Progenitor cell of endocrine pancreas (in vitro differentiated cells): ENCODE results near the gene ERCC8. TPM values are rescaled to one million over a fixed set of nuclear protein-coding genes. Genes with fewer than 3 reads are reported as not detected.

Experiments
- DNase-seq: peaks from one replicate; pipeline ENCODE4 v3.0.0; 2021; ENCODE audit warnings: low spot score; ENCODE audit not compliant: unreplicated experiment
- H3K27ac Mint-ChIP-seq: 2 replicates; pipeline ENCODE4 v1.8.0; 2021; ENCODE audit warnings: mild to moderate bottlenecking, moderate library complexity, mixed read lengths
- H3K27me3 Mint-ChIP-seq: 2 replicates; pipeline ENCODE4 v1.8.0; 2021; ENCODE audit warnings: mixed read lengths
- H3K36me3 Mint-ChIP-seq: 2 replicates; pipeline ENCODE4 v1.8.0; 2022; ENCODE audit warnings: mixed read lengths; ENCODE audit not compliant: insufficient read depth
- H3K4me1 Mint-ChIP-seq: 2 replicates; pipeline ENCODE4 v1.8.0; 2021; ENCODE audit warnings: low read depth, mixed read lengths
- H3K4me3 Mint-ChIP-seq: 2 replicates; pipeline ENCODE4 v1.8.0; 2021; ENCODE audit warnings: low read depth, mild to moderate bottlenecking, moderate library complexity, mixed read lengths
- H3K9me3 Mint-ChIP-seq: 2 replicates; pipeline ENCODE4 v1.8.0; 2021; ENCODE audit warnings: low read depth, mixed read lengths
- total RNA-seq: library from RNA; stranded (reverse); gene quantifications from 2 replicates; pipeline ENCODE4 v1.2.1, GENCODE V29; 2021
- TF ChIP-seq, protein P1 (sequence below): fragments of 200-600 bp; sonication (generic); IDR thresholded peaks from one replicate; pipeline ENCODE4 v1.5.0; 2021; ENCODE audit warnings: antibody characterized with exemption, mild to moderate bottlenecking; ENCODE audit not compliant: unreplicated experiment

ERCC8 gene
- total RNA-seq, 1 donor from 2014 or later: 18.2 TPM

DNA sequence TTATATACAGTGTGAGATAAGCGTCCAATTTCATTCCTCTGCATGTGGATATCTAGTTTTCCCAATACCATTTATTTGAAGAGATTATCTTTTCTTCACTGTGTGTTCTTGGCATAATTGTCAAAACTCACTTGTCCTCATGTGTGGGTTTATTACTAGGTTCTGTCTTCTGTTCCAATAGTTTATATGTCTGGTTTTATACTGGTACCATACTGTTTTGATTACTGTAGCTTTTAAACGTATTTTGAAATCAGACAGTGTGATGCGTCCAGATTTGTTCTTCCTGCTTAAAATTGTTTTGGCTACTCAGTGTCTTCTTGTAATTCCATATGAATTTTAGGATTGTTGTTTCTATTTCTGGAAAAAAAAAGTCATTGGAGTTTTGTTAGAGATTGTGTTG, 10.4 kb upstream of the ERCC8 start:
- Mint-ChIP-seq H3K27me3 (no peaks in the 10 kb centered on the region), H3K9me3 (peaks cover 16% of the 10 kb centered on the region), H3K36me3 (peaks cover 6% of the 10 kb centered on the region), H3K27ac (no peak overlapping the region), H3K4me1 (peaks cover 5% of the 10 kb centered on the region), H3K4me3 (no peak overlapping the region)
- DNase-seq: no peak
- TF ChIP-seq, protein P1, sequence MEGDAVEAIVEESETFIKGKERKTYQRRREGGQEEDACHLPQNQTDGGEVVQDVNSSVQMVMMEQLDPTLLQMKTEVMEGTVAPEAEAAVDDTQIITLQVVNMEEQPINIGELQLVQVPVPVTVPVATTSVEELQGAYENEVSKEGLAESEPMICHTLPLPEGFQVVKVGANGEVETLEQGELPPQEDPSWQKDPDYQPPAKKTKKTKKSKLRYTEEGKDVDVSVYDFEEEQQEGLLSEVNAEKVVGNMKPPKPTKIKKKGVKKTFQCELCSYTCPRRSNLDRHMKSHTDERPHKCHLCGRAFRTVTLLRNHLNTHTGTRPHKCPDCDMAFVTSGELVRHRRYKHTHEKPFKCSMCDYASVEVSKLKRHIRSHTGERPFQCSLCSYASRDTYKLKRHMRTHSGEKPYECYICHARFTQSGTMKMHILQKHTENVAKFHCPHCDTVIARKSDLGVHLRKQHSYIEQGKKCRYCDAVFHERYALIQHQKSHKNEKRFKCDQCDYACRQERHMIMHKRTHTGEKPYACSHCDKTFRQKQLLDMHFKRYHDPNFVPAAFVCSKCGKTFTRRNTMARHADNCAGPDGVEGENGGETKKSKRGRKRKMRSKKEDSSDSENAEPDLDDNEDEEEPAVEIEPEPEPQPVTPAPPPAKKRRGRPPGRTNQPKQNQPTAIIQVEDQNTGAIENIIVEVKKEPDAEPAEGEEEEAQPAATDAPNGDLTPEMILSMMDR: no peak

GRCh38 chr5:60948738-60949137, 3.9 kb upstream of the ERCC8 start:
- TF ChIP-seq, protein P1: no peak
- Mint-ChIP-seq H3K4me3 (no peak overlapping the region), H3K9me3 (peaks cover 7% of the 10 kb centered on the region), H3K4me1 (peaks cover 4% of the 10 kb centered on the region), H3K36me3 (peaks cover 4% of the 10 kb centered on the region), H3K27me3 (no peaks in the 10 kb centered on the region), H3K27ac (no peak overlapping the region)
- no peak for DNase-seq

DNA sequence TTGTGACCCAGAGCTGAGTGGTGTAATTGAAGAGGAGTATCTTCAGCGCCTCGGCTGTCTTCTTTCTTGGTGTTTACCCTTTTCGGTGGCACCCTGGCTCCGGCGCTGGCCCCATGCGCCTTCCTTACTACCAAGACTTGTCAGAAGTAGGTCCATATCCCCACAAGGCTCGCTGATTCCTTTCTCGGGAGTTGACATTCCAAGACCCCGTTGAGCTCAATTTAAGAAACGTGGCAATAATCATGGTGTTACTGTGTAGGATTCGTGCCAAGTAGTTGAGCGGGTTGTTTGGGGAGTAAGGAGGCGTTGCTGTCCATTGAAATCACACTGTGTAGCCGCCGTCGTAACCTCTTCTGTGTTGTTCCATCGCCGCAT, 930 bp upstream of the ERCC8 start:
- TF ChIP-seq, protein P1: no peak
- peak overlapping the region; percentile 76 for H3K27ac Mint-ChIP-seq
- peaks cover 7% of the 10 kb centered on the region for H3K4me1 Mint-ChIP-seq
- H3K36me3 Mint-ChIP-seq: peaks cover 2% of the 10 kb centered on the region
- no peak for DNase-seq
- no peaks in the 10 kb centered on the region for H3K27me3 Mint-ChIP-seq
- peaks cover 4% of the 10 kb centered on the region for H3K9me3 Mint-ChIP-seq
- no peak overlapping the region for H3K4me3 Mint-ChIP-seq

- H3K27me3 Mint-ChIP-seq: no peaks in the 10 kb centered on the region
- no peak for DNase-seq
- TF ChIP-seq, protein P1: no peak
- H3K9me3 Mint-ChIP-seq: no peaks in the 10 kb centered on the region
- H3K27ac Mint-ChIP-seq: no peak overlapping the region
- no peak overlapping the region for H3K4me3 Mint-ChIP-seq
- H3K36me3 Mint-ChIP-seq: peaks cover 3% of the 10 kb centered on the region
- peaks cover 7% of the 10 kb centered on the region for H3K4me1 Mint-ChIP-seq
Observed at GRCh38 chr5:60943624-60944023, 1.2 kb downstream of the ERCC8 start.

DNA sequence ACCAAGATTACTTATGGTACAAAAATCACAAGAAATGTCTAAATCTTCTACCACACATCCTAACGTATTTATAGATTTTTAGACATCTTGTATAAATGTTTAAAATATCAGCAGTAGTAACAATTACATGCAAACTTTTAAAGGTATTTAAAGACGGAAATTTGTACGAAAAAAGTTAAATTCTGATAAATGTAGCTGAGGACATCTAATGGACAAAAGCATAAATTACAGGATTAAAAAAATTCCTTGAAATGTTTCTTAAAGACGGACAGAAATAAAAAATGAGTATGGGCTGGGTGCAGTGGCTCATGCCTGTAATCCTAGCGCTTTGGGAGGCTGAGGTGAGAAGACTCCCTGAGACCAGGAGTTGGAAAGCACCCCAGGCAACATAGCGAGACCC, 15.8 kb downstream of the ERCC8 start:
- no peak overlapping the region for H3K4me3 Mint-ChIP-seq
- no peak for DNase-seq
- TF ChIP-seq, protein P1: peak; percentile 41
- peaks cover 9% of the 10 kb centered on the region for H3K36me3 Mint-ChIP-seq
- no peak overlapping the region for H3K27ac Mint-ChIP-seq
- H3K9me3 Mint-ChIP-seq: peaks cover 4% of the 10 kb centered on the region
- H3K4me1 Mint-ChIP-seq: peaks cover 9% of the 10 kb centered on the region
- H3K27me3 Mint-ChIP-seq: no peaks in the 10 kb centered on the region
